Measurements from ENCODE around the gene ATXN7. TPM values are rescaled to one million over a fixed set of nuclear protein-coding genes. Genes with fewer than 3 reads are reported as not detected.
A peak's percentile ranks its signal among the peaks of the same experiment; 100 is the strongest.

The ATXN7 gene
- total and polyA plus RNA-seq, 4 donors, result 2.8 to 13.6 (median 5.6) TPM

DNA sequence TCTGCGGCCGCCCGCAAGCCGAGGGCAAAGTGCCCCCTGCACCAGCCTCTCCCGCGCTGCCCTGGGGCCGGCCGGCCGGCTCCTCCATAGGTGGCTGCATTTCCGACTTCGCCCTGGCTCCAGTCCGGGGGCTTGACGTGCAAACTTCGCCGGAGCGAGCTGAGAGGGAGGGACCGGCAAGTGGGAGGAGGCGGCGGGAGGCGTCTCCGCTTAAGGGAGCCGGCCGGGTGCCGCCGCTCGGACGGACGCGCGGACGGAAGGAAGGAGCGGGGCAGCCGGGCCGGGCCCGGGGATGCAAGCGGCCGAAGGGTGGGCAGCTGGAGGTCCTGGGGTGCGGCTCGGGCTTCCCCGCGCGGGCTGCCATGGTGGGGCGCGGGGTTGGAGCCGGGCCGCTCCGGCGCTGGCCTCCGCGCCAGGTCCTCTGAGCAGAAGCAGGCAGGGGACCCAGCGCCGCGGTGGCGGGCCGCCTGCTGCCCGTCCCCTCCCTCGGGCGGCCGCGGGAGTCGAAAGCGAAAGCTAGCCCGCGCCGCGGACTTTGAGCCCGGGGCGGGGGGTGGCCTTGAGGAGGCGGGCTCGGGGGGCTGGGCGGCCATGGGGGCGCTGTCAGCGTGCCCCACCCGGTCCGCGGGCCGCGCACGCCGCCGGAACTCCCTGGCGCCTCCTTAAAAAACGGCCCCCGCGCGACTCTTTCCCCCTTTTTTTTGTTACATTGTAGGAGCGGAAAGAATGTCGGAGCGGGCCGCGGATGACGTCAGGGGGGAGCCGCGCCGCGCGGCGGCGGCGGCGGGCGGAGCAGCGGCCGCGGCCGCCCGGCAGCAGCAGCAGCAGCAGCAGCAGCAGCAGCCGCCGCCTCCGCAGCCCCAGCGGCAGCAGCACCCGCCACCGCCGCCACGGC, 48.5 kb downstream of the ATXN7 start, which contains the start of gene SCAANT1:
Gene SCAANT1, minus strand, starts transcription at position 511 of the 895 bp plus-strand sequence.
- Histone ChIP-seq H3K4me3 (ENCODE audit: low read depth in 1 of 3, low read length in 3 of 3) (peak within 1 kb of the TSS; percentile 77 to 92 (median 85)), H3K36me3 (ENCODE audit: control insufficient read depth in 4 of 4, insufficient read depth in 3 of 4, low read depth in 1 of 4, low read length in 3 of 4) (peaks cover 0 to 10% (median 5%) of the 10 kb centered on the region in 4 donors), H3K4me1 (ENCODE audit: control insufficient read depth in 4 of 4, insufficient read depth in 4 of 4, low read length in 3 of 4) (peaks cover 7 to 32% (median 23%) of the 10 kb centered on the region in 4 donors), H3K27ac (ENCODE audit: low read depth in 1 of 2, low read length in 2 of 2) (peak within 1 kb of the TSS; percentile 96 to 97), H3K9ac (ENCODE audit: low read depth in 1 of 2, low read length in 2 of 2) (peak within 1 kb of the TSS; percentile 73 to 75), H3K9me3 (ENCODE audit: control insufficient read depth in 4 of 4, low read length in 3 of 4) (no peaks in the 10 kb centered on the region), H3K27me3 (ENCODE audit: control insufficient read depth in 4 of 4, insufficient read depth in 4 of 4, low read length in 3 of 4) (no peaks in the 10 kb centered on the region)
- TF ChIP-seq, protein P1, sequence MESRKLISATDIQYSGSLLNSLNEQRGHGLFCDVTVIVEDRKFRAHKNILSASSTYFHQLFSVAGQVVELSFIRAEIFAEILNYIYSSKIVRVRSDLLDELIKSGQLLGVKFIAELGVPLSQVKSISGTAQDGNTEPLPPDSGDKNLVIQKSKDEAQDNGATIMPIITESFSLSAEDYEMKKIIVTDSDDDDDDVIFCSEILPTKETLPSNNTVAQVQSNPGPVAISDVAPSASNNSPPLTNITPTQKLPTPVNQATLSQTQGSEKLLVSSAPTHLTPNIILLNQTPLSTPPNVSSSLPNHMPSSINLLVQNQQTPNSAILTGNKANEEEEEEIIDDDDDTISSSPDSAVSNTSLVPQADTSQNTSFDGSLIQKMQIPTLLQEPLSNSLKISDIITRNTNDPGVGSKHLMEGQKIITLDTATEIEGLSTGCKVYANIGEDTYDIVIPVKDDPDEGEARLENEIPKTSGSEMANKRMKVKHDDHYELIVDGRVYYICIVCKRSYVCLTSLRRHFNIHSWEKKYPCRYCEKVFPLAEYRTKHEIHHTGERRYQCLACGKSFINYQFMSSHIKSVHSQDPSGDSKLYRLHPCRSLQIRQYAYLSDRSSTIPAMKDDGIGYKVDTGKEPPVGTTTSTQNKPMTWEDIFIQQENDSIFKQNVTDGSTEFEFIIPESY (IDR thresholded peaks at IDR 0.05), result no peak
- TF ChIP-seq HNF4A (conservative IDR thresholded peaks at IDR 0.05) (peak; percentile 45 to 54), TAF1 (conservative IDR thresholded peaks at IDR 0.05) (peak; percentile 36), YY1 (IDR thresholded peaks at IDR 0.05) (peak; percentile 74), EGR1 (IDR thresholded peaks at IDR 0.05; ENCODE audit: low read depth in 2 of 2) (no peak), JUND (IDR thresholded peaks at IDR 0.05) (peak in 1 of 2 donors; percentile 19), NR2F2 (IDR thresholded peaks at IDR 0.05) (no peak), HNF4G (IDR thresholded peaks at IDR 0.05) (peak; percentile 49), SP1 (IDR thresholded peaks at IDR 0.05) (peak; percentile 65), RAD21 (IDR thresholded peaks at IDR 0.05) (peak in 1 of 2 donors; percentile 57), FOXA2 (IDR thresholded peaks at IDR 0.05) (no peak), GABPA (IDR thresholded peaks at IDR 0.05 in 1 of 2, conservative IDR thresholded peaks at IDR 0.05 in 1 of 2) (peak; percentile 44 to 45), RXRA (IDR thresholded peaks at IDR 0.05) (no peak)
- TF ChIP-seq, protein P2, sequence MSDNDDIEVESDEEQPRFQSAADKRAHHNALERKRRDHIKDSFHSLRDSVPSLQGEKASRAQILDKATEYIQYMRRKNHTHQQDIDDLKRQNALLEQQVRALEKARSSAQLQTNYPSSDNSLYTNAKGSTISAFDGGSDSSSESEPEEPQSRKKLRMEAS (IDR thresholded peaks at IDR 0.05), result peak; percentile 14
- TF ChIP-seq, protein P3, sequence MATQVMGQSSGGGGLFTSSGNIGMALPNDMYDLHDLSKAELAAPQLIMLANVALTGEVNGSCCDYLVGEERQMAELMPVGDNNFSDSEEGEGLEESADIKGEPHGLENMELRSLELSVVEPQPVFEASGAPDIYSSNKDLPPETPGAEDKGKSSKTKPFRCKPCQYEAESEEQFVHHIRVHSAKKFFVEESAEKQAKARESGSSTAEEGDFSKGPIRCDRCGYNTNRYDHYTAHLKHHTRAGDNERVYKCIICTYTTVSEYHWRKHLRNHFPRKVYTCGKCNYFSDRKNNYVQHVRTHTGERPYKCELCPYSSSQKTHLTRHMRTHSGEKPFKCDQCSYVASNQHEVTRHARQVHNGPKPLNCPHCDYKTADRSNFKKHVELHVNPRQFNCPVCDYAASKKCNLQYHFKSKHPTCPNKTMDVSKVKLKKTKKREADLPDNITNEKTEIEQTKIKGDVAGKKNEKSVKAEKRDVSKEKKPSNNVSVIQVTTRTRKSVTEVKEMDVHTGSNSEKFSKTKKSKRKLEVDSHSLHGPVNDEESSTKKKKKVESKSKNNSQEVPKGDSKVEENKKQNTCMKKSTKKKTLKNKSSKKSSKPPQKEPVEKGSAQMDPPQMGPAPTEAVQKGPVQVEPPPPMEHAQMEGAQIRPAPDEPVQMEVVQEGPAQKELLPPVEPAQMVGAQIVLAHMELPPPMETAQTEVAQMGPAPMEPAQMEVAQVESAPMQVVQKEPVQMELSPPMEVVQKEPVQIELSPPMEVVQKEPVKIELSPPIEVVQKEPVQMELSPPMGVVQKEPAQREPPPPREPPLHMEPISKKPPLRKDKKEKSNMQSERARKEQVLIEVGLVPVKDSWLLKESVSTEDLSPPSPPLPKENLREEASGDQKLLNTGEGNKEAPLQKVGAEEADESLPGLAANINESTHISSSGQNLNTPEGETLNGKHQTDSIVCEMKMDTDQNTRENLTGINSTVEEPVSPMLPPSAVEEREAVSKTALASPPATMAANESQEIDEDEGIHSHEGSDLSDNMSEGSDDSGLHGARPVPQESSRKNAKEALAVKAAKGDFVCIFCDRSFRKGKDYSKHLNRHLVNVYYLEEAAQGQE (IDR thresholded peaks at IDR 0.05), result peak; percentile 74
- TF ChIP-seq, protein P4, sequence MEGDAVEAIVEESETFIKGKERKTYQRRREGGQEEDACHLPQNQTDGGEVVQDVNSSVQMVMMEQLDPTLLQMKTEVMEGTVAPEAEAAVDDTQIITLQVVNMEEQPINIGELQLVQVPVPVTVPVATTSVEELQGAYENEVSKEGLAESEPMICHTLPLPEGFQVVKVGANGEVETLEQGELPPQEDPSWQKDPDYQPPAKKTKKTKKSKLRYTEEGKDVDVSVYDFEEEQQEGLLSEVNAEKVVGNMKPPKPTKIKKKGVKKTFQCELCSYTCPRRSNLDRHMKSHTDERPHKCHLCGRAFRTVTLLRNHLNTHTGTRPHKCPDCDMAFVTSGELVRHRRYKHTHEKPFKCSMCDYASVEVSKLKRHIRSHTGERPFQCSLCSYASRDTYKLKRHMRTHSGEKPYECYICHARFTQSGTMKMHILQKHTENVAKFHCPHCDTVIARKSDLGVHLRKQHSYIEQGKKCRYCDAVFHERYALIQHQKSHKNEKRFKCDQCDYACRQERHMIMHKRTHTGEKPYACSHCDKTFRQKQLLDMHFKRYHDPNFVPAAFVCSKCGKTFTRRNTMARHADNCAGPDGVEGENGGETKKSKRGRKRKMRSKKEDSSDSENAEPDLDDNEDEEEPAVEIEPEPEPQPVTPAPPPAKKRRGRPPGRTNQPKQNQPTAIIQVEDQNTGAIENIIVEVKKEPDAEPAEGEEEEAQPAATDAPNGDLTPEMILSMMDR (IDR thresholded peaks at IDR 0.05; ENCODE audit: low read depth, low read length, missing input control), result peak; percentile 22
- DNase-seq (ENCODE audit: low spot score), result peak; percentile 83
- WGBS, result under 1% methylated on average over 115 of the region's 115 CpGs

Measured in liver (tissue), 9 donors.